NCI-H1930 (cell line): ENCODE results near the gene TLL2.
"Not testable (repeated sequence)": the region's sequence is repeated elsewhere in the genome, so short reads cannot be mapped to it uniquely, and the experiment has no call there.

Source experiments
- DNase-seq, 2 experiments: peaks; one replicate each; lab custom pipeline; 2025; lab: John Stamatoyannopoulos, UW

TLL2 gene

GRCh38 chr10:96513698-96514561 lies at the start of gene TLL2:
TLL2 (minus strand) TSS chr10:96513926; CDS start chr10:96513685, 241 bp downstream.
- DNase-seq = peak; percentile 49 to 64

- DNase-seq = no peak
These were observed 47.5 kb upstream of the TLL2 start for GRCh38 chr10:96560966-96561887.

GRCh38 chr10:96560489-96560888 lies 46.8 kb upstream of the TLL2 start:
- no peak for DNase-seq

GRCh38 chr10:96556003-96556402 lies 42.3 kb upstream of the TLL2 start:
- DNase-seq = no peak

- DNase-seq = no peak
These were observed 41.6 kb upstream of the TLL2 start for GRCh38 chr10:96555330-96555729.

- DNase-seq = no peak
These were observed 34.9 kb upstream of the TLL2 start for GRCh38 chr10:96548589-96548988.

GRCh38 chr10:96545558-96545957 lies 31.8 kb upstream of the TLL2 start:
- not testable (repeated sequence) for DNase-seq

GRCh38 chr10:96541921-96542320 lies 28.2 kb upstream of the TLL2 start:
- DNase-seq = no peak

- no peak for DNase-seq
These were observed 26.5 kb upstream of the TLL2 start for GRCh38 chr10:96540240-96540639.

GRCh38 chr10:96538683-96539082 lies 25.0 kb upstream of the TLL2 start:
- no peak for DNase-seq

- DNase-seq = no peak
These were observed 22.4 kb upstream of the TLL2 start for GRCh38 chr10:96536129-96536528.

GRCh38 chr10:96532523-96532922 lies 18.8 kb upstream of the TLL2 start:
- no peak for DNase-seq

- no peak for DNase-seq
These were observed 16.0 kb upstream of the TLL2 start for GRCh38 chr10:96529634-96530279.

- no peak for DNase-seq
These were observed 11.0 kb upstream of the TLL2 start for GRCh38 chr10:96524741-96525140.

- no peak for DNase-seq
These were observed 3.6 kb upstream of the TLL2 start for GRCh38 chr10:96517284-96517683.

- no peak for DNase-seq
These were observed 2.6 kb upstream of the TLL2 start for GRCh38 chr10:96516337-96516736.

GRCh38 chr10:96513305-96513697 lies 425 bp downstream of the TLL2 start:
- DNase-seq = no peak

GRCh38 chr10:96512524-96513304 lies 1.0 kb downstream of the TLL2 start:
- no peak for DNase-seq

- peak; percentile 1 to 28 for DNase-seq
These were observed 2.4 kb downstream of the TLL2 start for GRCh38 chr10:96511044-96511945.

GRCh38 chr10:96509017-96509641 lies 4.6 kb downstream of the TLL2 start:
- DNase-seq = no peak
